GM23338 (cell line): ENCODE measurements around the gene COG6. TPM values are rescaled to one million over a fixed set of nuclear protein-coding genes. Genes with fewer than 3 reads are reported as not detected.

ENCODE experiments used
- ATAC-seq: fragments of 200-7000 bp; cut with Tn5 transposase; 3 replicates; pipeline ENCODE4 v1.9.1; 2020
- DNase-seq: peaks from one replicate; pipeline ENCODE4 v3.0.0-alpha.2; 2015; ENCODE audit warnings: low spot score
- H2AFZ ChIP-seq: fragments of 200-600 bp; sonication (generic); 2 replicates; pipeline ENCODE4 v1.8.0; 2016; ENCODE audit warnings: antibody characterized with exemption, mild to moderate bottlenecking, moderate library complexity
- H3F3A ChIP-seq: fragments of 200-600 bp; sonication (generic); replicated peaks from 2 replicates; pipeline ENCODE4 v1.8.0; 2017; ENCODE audit warnings: antibody characterized with exemption, mixed run types, low read depth
- H3K27ac ChIP-seq: fragments of 200-600 bp; sonication (generic); 2 replicates; pipeline ENCODE4 v1.6.1; 2016; ENCODE audit warnings: low read depth
- H3K27me3 ChIP-seq: fragments of 200-600 bp; sonication (generic); 2 replicates; pipeline ENCODE4 v1.8.0; 2016; ENCODE audit warnings: mild to moderate bottlenecking, mixed run types, moderate library complexity; ENCODE audit not compliant: insufficient read depth
- H3K36me3 ChIP-seq: fragments of 200-600 bp; sonication (generic); 2 replicates; pipeline ENCODE4 v1.8.0; 2016; ENCODE audit warnings: mild to moderate bottlenecking; ENCODE audit not compliant: insufficient read depth
- H3K4me1 ChIP-seq: fragments of 200-600 bp; sonication (generic); 2 replicates; pipeline ENCODE4 v1.8.0; 2016; ENCODE audit warnings: mild to moderate bottlenecking, moderate library complexity; ENCODE audit not compliant: insufficient read depth
- H3K4me2 ChIP-seq: fragments of 200-600 bp; sonication (generic); 2 replicates; pipeline ENCODE4 v1.7.1; 2017; ENCODE audit warnings: mixed run types
- H3K4me3 ChIP-seq: fragments of 200-600 bp; sonication (generic); 2 replicates; pipeline ENCODE4 v1.6.1; 2016; ENCODE audit warnings: mixed run types
- H3K79me2 ChIP-seq: fragments of 200-600 bp; sonication (generic); replicated peaks from 2 replicates; pipeline ENCODE4 v1.8.0; 2017; ENCODE audit warnings: mild to moderate bottlenecking; ENCODE audit not compliant: insufficient read depth
- H3K9me2 ChIP-seq: fragments of 200-600 bp; sonication (generic); 2 replicates; pipeline ENCODE4 v1.8.0; 2017; ENCODE audit not compliant: insufficient read depth
- H4K20me1 ChIP-seq: fragments of 200-600 bp; sonication (generic); replicated peaks from 2 replicates; pipeline ENCODE4 v1.8.0; 2017; ENCODE audit warnings: mild to moderate bottlenecking; ENCODE audit not compliant: insufficient read depth
- H3K27ac Mint-ChIP-seq: 2 replicates; pipeline ENCODE4 v1.8.0; 2020; ENCODE audit warnings: inconsistent platforms, mild to moderate bottlenecking, moderate library complexity, mixed read lengths
- H3K27me3 Mint-ChIP-seq: 3 replicates; pipeline ENCODE4 v1.8.0; 2022; ENCODE audit warnings: low read depth, mild to moderate bottlenecking, moderate library complexity, mixed read lengths, inconsistent platforms; ENCODE audit not compliant: insufficient read depth, poor library complexity
- H3K36me3 Mint-ChIP-seq: 3 replicates; pipeline ENCODE4 v1.8.0; 2021; ENCODE audit warnings: low read depth, mild to moderate bottlenecking, inconsistent platforms, moderate library complexity, mixed read lengths
- H3K4me1 Mint-ChIP-seq: 3 replicates; pipeline ENCODE4 v1.8.0; 2020; ENCODE audit warnings: mild to moderate bottlenecking, inconsistent platforms, mixed read lengths
- H3K4me3 Mint-ChIP-seq: 3 replicates; pipeline ENCODE4 v1.8.0; 2021; ENCODE audit warnings: moderate library complexity, mild to moderate bottlenecking, inconsistent platforms, mixed read lengths
- H3K9me3 Mint-ChIP-seq: 3 replicates; pipeline ENCODE4 v1.8.0; 2020; ENCODE audit warnings: moderate library complexity, mild to moderate bottlenecking, inconsistent platforms, mixed read lengths
- CREB1 ChIP-seq: fragments of 250-450 bp; sonication (Bioruptor Pico); IDR thresholded peaks from 2 replicates; pipeline ENCODE4 v1.5.0; 2020; ENCODE audit warnings: low read depth, mild to moderate bottlenecking, moderate library complexity
- CTCF ChIP-seq, 2 experiments: fragments of 200-600 bp in 1 of 2; sonication (generic) in 1 of 2; conservative IDR thresholded peaks; 2 replicates each; pipeline versions ENCODE4 v1.5.1 to v1.6.1; 2016 to 2017; ENCODE audit warnings: antibody characterized with exemption in 2 of 2, low read depth in 2 of 2, mild to moderate bottlenecking in 2 of 2, moderate library complexity in 1 of 2
- ETS1 ChIP-seq: IDR thresholded peaks from 2 replicates; pipeline ENCODE4 v1.6.1; 2016; ENCODE audit warnings: antibody characterized with exemption
- EZH2 ChIP-seq: fragments of 200-600 bp; sonication (generic); IDR thresholded peaks from one replicate; pipeline ENCODE4 v1.8.0; 2017; ENCODE audit warnings: antibody characterized with exemption, mild to moderate bottlenecking, low read depth; ENCODE audit not compliant: unreplicated experiment
- JUNB ChIP-seq: IDR thresholded peaks from one replicate; pipeline ENCODE4 v1.6.1; 2016; ENCODE audit warnings: antibody characterized with exemption; ENCODE audit not compliant: unreplicated experiment
- POLR2AphosphoS5 ChIP-seq: IDR thresholded peaks from 2 replicates; pipeline ENCODE4 v1.6.1; 2016; ENCODE audit warnings: antibody characterized with exemption, low read depth
- REST ChIP-seq: IDR thresholded peaks from one replicate; pipeline ENCODE4 v1.6.1; 2018; ENCODE audit warnings: antibody characterized with exemption; ENCODE audit not compliant: unreplicated experiment
- STAT1 ChIP-seq: IDR thresholded peaks from one replicate; pipeline ENCODE4 v1.6.1; 2016; ENCODE audit warnings: antibody characterized with exemption; ENCODE audit not compliant: unreplicated experiment
- ZNF114 ChIP-seq: fragments of 250-450 bp; sonication (Bioruptor Pico); IDR thresholded peaks from 2 replicates; pipeline ENCODE4 v1.5.0; 2020; ENCODE audit warnings: mild to moderate bottlenecking, moderate library complexity
- ZNF331 ChIP-seq: fragments of 250-450 bp; sonication (Bioruptor Pico); IDR thresholded peaks from 2 replicates; pipeline ENCODE4 v1.5.0; 2020; ENCODE audit warnings: low read depth, mild to moderate bottlenecking, moderate library complexity
- ZNF462 ChIP-seq: fragments of 250-450 bp; sonication (Bioruptor Pico); IDR thresholded peaks from 2 replicates; pipeline ENCODE4 v1.5.0; 2020; ENCODE audit warnings: mild to moderate bottlenecking, moderate library complexity
- polyA plus RNA-seq: library from polyadenylated mRNA; unstranded; fragments of >200 nt; fragmentation: Nextera tagmentation; extraction: Ambion mirVana; gene quantifications from 2 replicates; pipeline ENCODE4 v1.2.1, GENCODE V29; 2016
- total RNA-seq: library from RNA; depleted of rRNA; stranded (reverse); fragments of >200 nt; shearing (Covaris generic); gene quantifications from 2 replicates; pipeline ENCODE4 v1.2.3, GENCODE V29; 2014

Gene COG6
- total and polyA plus RNA-seq, 2 experiments from 2014 or later: 10.0 to 23.6 TPM

GRCh38 chr13:39670445-39670844 lies 15.0 kb downstream of the COG6 start:
- Histone ChIP-seq H2AFZ (no peak overlapping the region), H3K36me3 (no peaks in the 10 kb centered on the region), H3K4me1 (no peaks in the 10 kb centered on the region), H3K27me3 (no peaks in the 10 kb centered on the region), H3F3A (no peaks in the 10 kb centered on the region), H3K79me2 (no peaks in the 10 kb centered on the region), H3K4me2 (no peak overlapping the region), H3K9me2 (no peaks in the 10 kb centered on the region), H4K20me1 (no peaks in the 10 kb centered on the region), H3K4me3 (no peak overlapping the region), H3K27ac (no peak overlapping the region)
- no peaks in the 10 kb centered on the region for H3K4me1 Mint-ChIP-seq
- no peak overlapping the region for H3K4me3 Mint-ChIP-seq
- TF ChIP-seq ZNF114 (CRISPR knock-in tag) (no peak), ETS1 (no peak), ZNF331 (CRISPR knock-in tag) (no peak), POLR2AphosphoS5 (no peak), ZNF462 (CRISPR knock-in tag) (no peak), EZH2 (no peak), JUNB (no peak), REST (no peak), CREB1 (CRISPR knock-in tag) (no peak), STAT1 (no peak), CTCF (conservative IDR thresholded peaks at IDR 0.05; ENCODE audit: low read depth in 2 of 2) (no peak)
- ATAC-seq (no peak), DNase-seq (no peak)
- no peak overlapping the region for H3K27ac Mint-ChIP-seq
- no peaks in the 10 kb centered on the region; the same call in 2 of the 3 replicates for H3K9me3 Mint-ChIP-seq
- H3K36me3 Mint-ChIP-seq: peaks cover 3% of the 10 kb centered on the region; the same call in 1 of the 3 replicates
- no peaks in the 10 kb centered on the region for H3K27me3 Mint-ChIP-seq
